ENCODE measurements around the gene LAMC1.

Gene LAMC1

DNA sequence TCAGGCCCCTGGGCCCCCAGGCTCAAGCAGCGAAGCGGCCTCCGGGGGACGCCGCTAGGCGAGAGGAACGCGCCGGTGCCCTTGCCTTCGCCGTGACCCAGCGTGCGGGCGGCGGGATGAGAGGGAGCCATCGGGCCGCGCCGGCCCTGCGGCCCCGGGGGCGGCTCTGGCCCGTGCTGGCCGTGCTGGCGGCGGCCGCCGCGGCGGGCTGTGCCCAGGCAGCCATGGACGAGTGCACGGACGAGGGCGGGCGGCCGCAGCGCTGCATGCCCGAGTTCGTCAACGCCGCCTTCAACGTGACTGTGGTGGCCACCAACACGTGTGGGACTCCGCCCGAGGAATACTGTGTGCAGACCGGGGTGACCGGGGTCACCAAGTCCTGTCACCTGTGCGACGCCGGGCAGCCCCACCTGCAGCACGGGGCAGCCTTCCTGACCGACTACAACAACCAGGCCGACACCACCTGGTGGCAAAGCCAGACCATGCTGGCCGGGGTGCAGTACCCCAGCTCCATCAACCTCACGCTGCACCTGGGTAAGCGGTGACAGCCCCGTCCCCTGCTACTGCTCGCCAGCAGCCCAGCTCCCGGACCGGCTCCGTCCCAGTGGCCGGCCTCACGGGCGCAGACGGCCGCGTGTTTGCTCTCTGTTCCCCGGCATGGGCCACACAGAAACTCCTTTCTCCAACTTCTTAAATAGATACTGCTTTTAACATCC lies 539 bp downstream of the LAMC1 start (continued):
- TF ChIP-seq, protein P1, sequence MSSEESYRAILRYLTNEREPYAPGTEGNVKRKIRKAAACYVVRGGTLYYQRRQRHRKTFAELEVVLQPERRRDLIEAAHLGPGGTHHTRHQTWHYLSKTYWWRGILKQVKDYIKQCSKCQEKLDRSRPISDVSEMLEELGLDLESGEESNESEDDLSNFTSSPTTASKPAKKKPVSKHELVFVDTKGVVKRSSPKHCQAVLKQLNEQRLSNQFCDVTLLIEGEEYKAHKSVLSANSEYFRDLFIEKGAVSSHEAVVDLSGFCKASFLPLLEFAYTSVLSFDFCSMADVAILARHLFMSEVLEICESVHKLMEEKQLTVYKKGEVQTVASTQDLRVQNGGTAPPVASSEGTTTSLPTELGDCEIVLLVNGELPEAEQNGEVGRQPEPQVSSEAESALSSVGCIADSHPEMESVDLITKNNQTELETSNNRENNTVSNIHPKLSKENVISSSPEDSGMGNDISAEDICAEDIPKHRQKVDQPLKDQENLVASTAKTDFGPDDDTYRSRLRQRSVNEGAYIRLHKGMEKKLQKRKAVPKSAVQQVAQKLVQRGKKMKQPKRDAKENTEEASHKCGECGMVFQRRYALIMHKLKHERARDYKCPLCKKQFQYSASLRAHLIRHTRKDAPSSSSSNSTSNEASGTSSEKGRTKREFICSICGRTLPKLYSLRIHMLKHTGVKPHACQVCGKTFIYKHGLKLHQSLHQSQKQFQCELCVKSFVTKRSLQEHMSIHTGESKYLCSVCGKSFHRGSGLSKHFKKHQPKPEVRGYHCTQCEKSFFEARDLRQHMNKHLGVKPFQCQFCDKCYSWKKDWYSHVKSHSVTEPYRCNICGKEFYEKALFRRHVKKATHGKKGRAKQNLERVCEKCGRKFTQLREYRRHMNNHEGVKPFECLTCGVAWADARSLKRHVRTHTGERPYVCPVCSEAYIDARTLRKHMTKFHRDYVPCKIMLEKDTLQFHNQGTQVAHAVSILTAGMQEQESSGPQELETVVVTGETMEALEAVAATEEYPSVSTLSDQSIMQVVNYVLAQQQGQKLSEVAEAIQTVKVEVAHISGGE (tag by site-specific recombination; conservative IDR thresholded peaks at IDR 0.05; ENCODE audit: low read depth) = no peak
- no peak for TF ChIP-seq ZNF776 (tag by site-specific recombination; IDR thresholded peaks at IDR 0.05; ENCODE audit: borderline replicate concordance)
- peak; percentile 63 for TF ChIP-seq GLIS2 (tag by site-specific recombination; IDR thresholded peaks at IDR 0.05)
- 0 out of 2 replicates have a peak, but pooled peaks have one; percentile 9 for TF ChIP-seq ZNF843 (tag by site-specific recombination; IDR thresholded peaks at IDR 0.05)
- TF ChIP-seq ZNF19 (tag by site-specific recombination; IDR thresholded peaks at IDR 0.05; ENCODE audit: low read depth) = no peak
- TF ChIP-seq, protein P2, sequence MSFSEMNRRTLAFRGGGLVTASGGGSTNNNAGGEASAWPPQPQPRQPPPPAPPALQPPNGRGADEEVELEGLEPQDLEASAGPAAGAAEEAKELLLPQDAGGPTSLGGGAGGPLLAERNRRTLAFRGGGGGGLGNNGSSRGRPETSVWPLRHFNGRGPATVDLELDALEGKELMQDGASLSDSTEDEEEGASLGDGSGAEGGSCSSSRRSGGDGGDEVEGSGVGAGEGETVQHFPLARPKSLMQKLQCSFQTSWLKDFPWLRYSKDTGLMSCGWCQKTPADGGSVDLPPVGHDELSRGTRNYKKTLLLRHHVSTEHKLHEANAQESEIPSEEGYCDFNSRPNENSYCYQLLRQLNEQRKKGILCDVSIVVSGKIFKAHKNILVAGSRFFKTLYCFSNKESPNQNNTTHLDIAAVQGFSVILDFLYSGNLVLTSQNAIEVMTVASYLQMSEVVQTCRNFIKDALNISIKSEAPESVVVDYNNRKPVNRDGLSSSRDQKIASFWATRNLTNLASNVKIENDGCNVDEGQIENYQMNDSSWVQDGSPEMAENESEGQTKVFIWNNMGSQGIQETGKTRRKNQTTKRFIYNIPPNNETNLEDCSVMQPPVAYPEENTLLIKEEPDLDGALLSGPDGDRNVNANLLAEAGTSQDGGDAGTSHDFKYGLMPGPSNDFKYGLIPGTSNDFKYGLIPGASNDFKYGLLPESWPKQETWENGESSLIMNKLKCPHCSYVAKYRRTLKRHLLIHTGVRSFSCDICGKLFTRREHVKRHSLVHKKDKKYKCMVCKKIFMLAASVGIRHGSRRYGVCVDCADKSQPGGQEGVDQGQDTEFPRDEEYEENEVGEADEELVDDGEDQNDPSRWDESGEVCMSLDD (tag by site-specific recombination; IDR thresholded peaks at IDR 0.05) = peak; percentile 92
- no peak for TF ChIP-seq MEIS1 (CRISPR knock-in tag; IDR thresholded peaks at IDR 0.05; ENCODE audit: borderline replicate concordance)
- no peak for TF ChIP-seq EGR2 (tag by site-specific recombination; IDR thresholded peaks at IDR 0.05; ENCODE audit: low read depth)
- peak; percentile 97 for TF ChIP-seq ZNF10 (tag by site-specific recombination; IDR thresholded peaks at IDR 0.05)
- TF ChIP-seq, protein P3, sequence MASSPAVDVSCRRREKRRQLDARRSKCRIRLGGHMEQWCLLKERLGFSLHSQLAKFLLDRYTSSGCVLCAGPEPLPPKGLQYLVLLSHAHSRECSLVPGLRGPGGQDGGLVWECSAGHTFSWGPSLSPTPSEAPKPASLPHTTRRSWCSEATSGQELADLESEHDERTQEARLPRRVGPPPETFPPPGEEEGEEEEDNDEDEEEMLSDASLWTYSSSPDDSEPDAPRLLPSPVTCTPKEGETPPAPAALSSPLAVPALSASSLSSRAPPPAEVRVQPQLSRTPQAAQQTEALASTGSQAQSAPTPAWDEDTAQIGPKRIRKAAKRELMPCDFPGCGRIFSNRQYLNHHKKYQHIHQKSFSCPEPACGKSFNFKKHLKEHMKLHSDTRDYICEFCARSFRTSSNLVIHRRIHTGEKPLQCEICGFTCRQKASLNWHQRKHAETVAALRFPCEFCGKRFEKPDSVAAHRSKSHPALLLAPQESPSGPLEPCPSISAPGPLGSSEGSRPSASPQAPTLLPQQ (tag by site-specific recombination; IDR thresholded peaks at IDR 0.05) = peak; percentile 55
- peak; percentile 36; the same call in 1 of the 2 replicates for TF ChIP-seq ZNF76 (tag by site-specific recombination; IDR thresholded peaks at IDR 0.05; ENCODE audit: borderline replicate concordance, low read depth)
- 0 out of 2 replicates have a peak, but pooled peaks have one; percentile 32 for TF ChIP-seq ZNF324 (tag by site-specific recombination; IDR thresholded peaks at IDR 0.05)
- TF ChIP-seq, protein P4, sequence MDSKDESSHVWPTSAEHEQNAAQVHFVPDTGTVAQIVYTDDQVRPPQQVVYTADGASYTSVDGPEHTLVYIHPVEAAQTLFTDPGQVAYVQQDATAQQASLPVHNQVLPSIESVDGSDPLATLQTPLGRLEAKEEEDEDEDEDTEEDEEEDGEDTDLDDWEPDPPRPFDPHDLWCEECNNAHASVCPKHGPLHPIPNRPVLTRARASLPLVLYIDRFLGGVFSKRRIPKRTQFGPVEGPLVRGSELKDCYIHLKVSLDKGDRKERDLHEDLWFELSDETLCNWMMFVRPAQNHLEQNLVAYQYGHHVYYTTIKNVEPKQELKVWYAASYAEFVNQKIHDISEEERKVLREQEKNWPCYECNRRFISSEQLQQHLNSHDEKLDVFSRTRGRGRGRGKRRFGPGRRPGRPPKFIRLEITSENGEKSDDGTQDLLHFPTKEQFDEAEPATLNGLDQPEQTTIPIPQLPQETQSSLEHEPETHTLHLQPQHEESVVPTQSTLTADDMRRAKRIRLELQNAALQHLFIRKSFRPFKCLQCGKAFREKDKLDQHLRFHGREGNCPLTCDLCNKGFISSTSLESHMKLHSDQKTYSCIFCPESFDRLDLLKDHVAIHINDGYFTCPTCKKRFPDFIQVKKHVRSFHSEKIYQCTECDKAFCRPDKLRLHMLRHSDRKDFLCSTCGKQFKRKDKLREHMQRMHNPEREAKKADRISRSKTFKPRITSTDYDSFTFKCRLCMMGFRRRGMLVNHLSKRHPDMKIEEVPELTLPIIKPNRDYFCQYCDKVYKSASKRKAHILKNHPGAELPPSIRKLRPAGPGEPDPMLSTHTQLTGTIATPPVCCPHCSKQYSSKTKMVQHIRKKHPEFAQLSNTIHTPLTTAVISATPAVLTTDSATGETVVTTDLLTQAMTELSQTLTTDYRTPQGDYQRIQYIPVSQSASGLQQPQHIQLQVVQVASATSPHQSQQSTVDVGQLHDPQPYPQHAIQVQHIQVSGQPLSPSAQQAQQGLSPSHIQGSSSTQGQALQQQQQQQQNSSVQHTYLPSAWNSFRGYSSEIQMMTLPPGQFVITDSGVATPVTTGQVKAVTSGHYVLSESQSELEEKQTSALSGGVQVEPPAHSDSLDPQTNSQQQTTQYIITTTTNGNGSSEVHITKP (tag by site-specific recombination; IDR thresholded peaks at IDR 0.05) = peak; percentile 83
- TF ChIP-seq GLIS1 (tag by site-specific recombination; IDR thresholded peaks at IDR 0.05) = peak; percentile 17; the same call in 1 of the 2 replicates
- TF ChIP-seq ZNF501 (tag by site-specific recombination; IDR thresholded peaks at IDR 0.05) = peak; percentile 84; the same call in 1 of the 2 replicates
- TF ChIP-seq, protein P5, sequence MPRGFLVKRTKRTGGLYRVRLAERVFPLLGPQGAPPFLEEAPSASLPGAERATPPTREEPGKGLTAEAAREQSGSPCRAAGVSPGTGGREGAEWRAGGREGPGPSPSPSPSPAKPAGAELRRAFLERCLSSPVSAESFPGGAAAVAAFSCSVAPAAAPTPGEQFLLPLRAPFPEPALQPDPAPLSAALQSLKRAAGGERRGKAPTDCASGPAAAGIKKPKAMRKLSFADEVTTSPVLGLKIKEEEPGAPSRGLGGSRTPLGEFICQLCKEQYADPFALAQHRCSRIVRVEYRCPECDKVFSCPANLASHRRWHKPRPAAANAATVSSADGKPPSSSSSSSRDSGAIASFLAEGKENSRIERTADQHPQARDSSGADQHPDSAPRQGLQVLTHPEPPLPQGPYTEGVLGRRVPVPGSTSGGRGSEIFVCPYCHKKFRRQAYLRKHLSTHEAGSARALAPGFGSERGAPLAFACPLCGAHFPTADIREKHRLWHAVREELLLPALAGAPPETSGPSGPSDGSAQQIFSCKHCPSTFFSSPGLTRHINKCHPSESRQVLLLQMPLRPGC (tag by site-specific recombination; IDR thresholded peaks at IDR 0.05) = no peak
- TF ChIP-seq ZNF175 (tag by site-specific recombination; IDR thresholded peaks at IDR 0.05) = no peak
- peak; percentile 96 for TF ChIP-seq ZNF600 (tag by site-specific recombination; IDR thresholded peaks at IDR 0.05)
- peak; percentile 29; the same call in 1 of the 2 replicates for TF ChIP-seq BCL11B (tag by site-specific recombination; IDR thresholded peaks at IDR 0.05; ENCODE audit: low read depth)
- TF ChIP-seq ZNF626 (tag by site-specific recombination; IDR thresholded peaks at IDR 0.05) = 0 out of 2 replicates have a peak, but pooled peaks have one; percentile 18
- peak; percentile 60 for TF ChIP-seq ZNF792 (tag by site-specific recombination; IDR thresholded peaks at IDR 0.05)
- TF ChIP-seq ZNF561 (tag by site-specific recombination; IDR thresholded peaks at IDR 0.05; ENCODE audit: borderline replicate concordance) = no peak
- TF ChIP-seq SCRT2 (tag by site-specific recombination; IDR thresholded peaks at IDR 0.05) = peak; percentile 73
- TF ChIP-seq ZNF629 (tag by site-specific recombination; IDR thresholded peaks at IDR 0.05) = peak; percentile 42; the same call in 1 of the 2 replicates
- no peak for TF ChIP-seq ZNF311 (tag by site-specific recombination; IDR thresholded peaks at IDR 0.05; ENCODE audit: borderline replicate concordance)

All from HEK293 (cell line).